H9 (cell line): ENCODE data around the gene EHMT2. TPM values are rescaled to one million over a fixed set of nuclear protein-coding genes. Genes with fewer than 3 reads are reported as not detected.

Experiments used
- DNase-seq: peaks from one replicate; pipeline ENCODE4 v3.0.0-alpha.2; 2017
- H2AFZ ChIP-seq: one replicate; pipeline ENCODE4 v1.6.1; 2013; ENCODE audit warnings: mild to moderate bottlenecking, low read length, control low read depth, moderate library complexity
- H2AK5ac ChIP-seq: 2 replicates; pipeline ENCODE4 v1.6.1; 2013; ENCODE audit warnings: low read length, control low read depth, mixed read lengths; ENCODE audit not compliant: insufficient read length
- H2BK120ac ChIP-seq: one replicate; pipeline ENCODE4 v1.6.1; 2013; ENCODE audit warnings: low read depth, mild to moderate bottlenecking, low read length, control low read depth, inconsistent platforms; ENCODE audit not compliant: poor library complexity, severe bottlenecking
- H2BK12ac ChIP-seq: 2 replicates; pipeline ENCODE4 v1.6.1; 2013; ENCODE audit warnings: low read length, control low read depth, mixed read lengths, low read depth; ENCODE audit not compliant: insufficient read length
- H2BK15ac ChIP-seq: 2 replicates; pipeline ENCODE4 v1.6.1; 2013; ENCODE audit warnings: low read depth, low read length, control low read depth
- H2BK20ac ChIP-seq: one replicate; pipeline ENCODE4 v1.6.1; 2013; ENCODE audit warnings: low read depth, mild to moderate bottlenecking, low read length, control low read depth, inconsistent platforms; ENCODE audit not compliant: poor library complexity, severe bottlenecking
- H2BK5ac ChIP-seq: 2 replicates; pipeline ENCODE4 v1.6.1; 2013; ENCODE audit warnings: low read length, control low read depth, mixed read lengths; ENCODE audit not compliant: insufficient read length
- H3K14ac ChIP-seq: 2 replicates; pipeline ENCODE4 v1.6.1; 2013; ENCODE audit warnings: low read length, control low read depth; ENCODE audit not compliant: insufficient read depth
- H3K18ac ChIP-seq: 2 replicates; pipeline ENCODE4 v1.6.1; 2013; ENCODE audit warnings: low read depth, mild to moderate bottlenecking, mixed read lengths, low read length, control low read depth; ENCODE audit not compliant: insufficient read length
- H3K23ac ChIP-seq: 2 replicates; pipeline ENCODE4 v1.6.1; 2013; ENCODE audit warnings: low read length, control low read depth, mixed read lengths, low read depth; ENCODE audit not compliant: insufficient read length
- H3K23me2 ChIP-seq: 2 replicates; pipeline ENCODE4 v1.6.1; 2013; ENCODE audit warnings: low read depth, mild to moderate bottlenecking, mixed read lengths, low read length, control low read depth; ENCODE audit not compliant: insufficient read length, poor library complexity, severe bottlenecking
- H3K27ac ChIP-seq: 2 replicates; pipeline ENCODE4 v1.5.1; 2013; ENCODE audit warnings: low read length, control low read depth, mixed read lengths, low read depth; ENCODE audit not compliant: insufficient read length
- H3K27me3 ChIP-seq: 2 replicates; pipeline ENCODE4 v1.6.1; 2013; ENCODE audit warnings: low read length, control low read depth, inconsistent platforms; ENCODE audit not compliant: insufficient read depth
- H3K4ac ChIP-seq: 2 replicates; pipeline ENCODE4 v1.6.1; 2013; ENCODE audit warnings: low read depth, mild to moderate bottlenecking, control low read depth, inconsistent platforms, low read length, moderate library complexity
- H3K4me1 ChIP-seq: 2 replicates; pipeline ENCODE4 v1.6.1; 2013; ENCODE audit warnings: low read length, control low read depth, inconsistent platforms; ENCODE audit not compliant: insufficient read depth
- H3K4me2 ChIP-seq: 2 replicates; pipeline ENCODE4 v1.6.1; 2013; ENCODE audit warnings: low read length, control low read depth, mixed read lengths; ENCODE audit not compliant: insufficient read length, insufficient read depth
- H3K56ac ChIP-seq: 2 replicates; pipeline ENCODE4 v1.6.1; 2013; ENCODE audit warnings: low read depth, mild to moderate bottlenecking, mixed read lengths, low read length, control low read depth; ENCODE audit not compliant: insufficient read length
- H3K79me1 ChIP-seq: 2 replicates; pipeline ENCODE4 v1.6.1; 2013; ENCODE audit warnings: low read depth, mild to moderate bottlenecking, moderate library complexity, low read length, control low read depth, inconsistent platforms; ENCODE audit not compliant: insufficient read depth, poor library complexity, severe bottlenecking
- H3K79me2 ChIP-seq: 2 replicates; pipeline ENCODE4 v1.6.1; 2013; ENCODE audit warnings: low read length, control low read depth, inconsistent platforms; ENCODE audit not compliant: insufficient read depth
- H3K9ac ChIP-seq: 2 replicates; pipeline ENCODE4 v1.6.1; 2013; ENCODE audit warnings: low read length, control low read depth, mixed read lengths; ENCODE audit not compliant: insufficient read length; ENCODE audit errors: extremely low read depth
- H3K9me3 ChIP-seq: one replicate; pipeline ENCODE4 v1.6.1; 2013; ENCODE audit warnings: low read depth, low read length, inconsistent platforms; ENCODE audit not compliant: control insufficient read depth
- H3T11ph ChIP-seq: one replicate; pipeline ENCODE4 v1.6.1; 2013; ENCODE audit warnings: mild to moderate bottlenecking, low read length, control low read depth, inconsistent platforms
- H4K20me1 ChIP-seq: one replicate; pipeline ENCODE4 v1.6.1; 2013; ENCODE audit not compliant: control insufficient read depth, insufficient read length, insufficient read depth
- H4K5ac ChIP-seq: 2 replicates; pipeline ENCODE4 v1.6.1; 2013; ENCODE audit warnings: low read depth, mild to moderate bottlenecking, mixed read lengths, low read length, control low read depth; ENCODE audit not compliant: insufficient read length
- H4K8ac ChIP-seq: replicated peaks from 2 replicates; pipeline ENCODE4 v1.6.1; 2013; ENCODE audit warnings: low read length, control low read depth, mixed read lengths, low read depth; ENCODE audit not compliant: insufficient read length
- H4K91ac ChIP-seq: 2 replicates; pipeline ENCODE4 v1.6.1; 2013; ENCODE audit warnings: low read depth, mild to moderate bottlenecking, moderate library complexity, mixed read lengths, low read length, control low read depth; ENCODE audit not compliant: insufficient read length
- H3K27ac Mint-ChIP-seq, 3 experiments: 2 replicates in 2 of 3; 3 replicates in 1 of 3; pipeline ENCODE4 v1.8.0; 2020 to 2021; ENCODE audit warnings: mixed read lengths in 3 of 3, mild to moderate bottlenecking in 1 of 3, moderate library complexity in 1 of 3
- H3K27me3 Mint-ChIP-seq: 2 replicates; pipeline ENCODE4 v1.8.0; 2021; ENCODE audit warnings: low read depth, mild to moderate bottlenecking, moderate library complexity, mixed read lengths
- H3K36me3 Mint-ChIP-seq, 3 experiments: 2 replicates in 2 of 3; 3 replicates in 1 of 3; pipeline ENCODE4 v1.8.0; 2020 to 2021; ENCODE audit warnings: low read depth in 3 of 3, mixed read lengths in 3 of 3; ENCODE audit not compliant: insufficient read depth in 1 of 3
- H3K4me1 Mint-ChIP-seq, 2 experiments: 2 replicates each; pipeline ENCODE4 v1.8.0; 2020; ENCODE audit warnings: mixed read lengths in 2 of 2
- H3K4me3 Mint-ChIP-seq, 2 experiments: 2 replicates in 1 of 2; 3 replicates in 1 of 2; pipeline ENCODE4 v1.8.0; 2020 to 2021; ENCODE audit warnings: mild to moderate bottlenecking in 2 of 2, mixed read lengths in 2 of 2, moderate library complexity in 1 of 2
- H3K9me3 Mint-ChIP-seq, 2 experiments: 2 replicates in 1 of 2; 3 replicates in 1 of 2; pipeline ENCODE4 v1.8.0; 2020; ENCODE audit warnings: mild to moderate bottlenecking in 2 of 2, mixed read lengths in 2 of 2, moderate library complexity in 1 of 2
- WGBS: extraction: QIAGEN DNeasy Blood & Tissue Kit; methylation state at CpG from one replicate; pipeline ENCODE4 v1.1.7; 2013; ENCODE audit warnings: missing lambda C conversion rate, low lambda C conversion rate, mixed read lengths; ENCODE audit not compliant: insufficient read length; ENCODE audit errors: extremely low coverage; 5-methylcytosine and 5-hydroxymethylcytosine counted together
- total RNA-seq: library from RNA; stranded (reverse); gene quantifications from 2 replicates; pipeline ENCODE4 v1.2.1, GENCODE V29; 2021
- TF ChIP-seq, protein P1 (sequence below): fragments of 200-600 bp; sonication (generic); conservative IDR thresholded peaks from 3 replicates; pipeline ENCODE4 v1.8.0; 2021; ENCODE audit warnings: antibody characterized with exemption, mild to moderate bottlenecking

Gene EHMT2
- total RNA-seq, 1 experiment from 2014 or later, result 124 TPM

DNA sequence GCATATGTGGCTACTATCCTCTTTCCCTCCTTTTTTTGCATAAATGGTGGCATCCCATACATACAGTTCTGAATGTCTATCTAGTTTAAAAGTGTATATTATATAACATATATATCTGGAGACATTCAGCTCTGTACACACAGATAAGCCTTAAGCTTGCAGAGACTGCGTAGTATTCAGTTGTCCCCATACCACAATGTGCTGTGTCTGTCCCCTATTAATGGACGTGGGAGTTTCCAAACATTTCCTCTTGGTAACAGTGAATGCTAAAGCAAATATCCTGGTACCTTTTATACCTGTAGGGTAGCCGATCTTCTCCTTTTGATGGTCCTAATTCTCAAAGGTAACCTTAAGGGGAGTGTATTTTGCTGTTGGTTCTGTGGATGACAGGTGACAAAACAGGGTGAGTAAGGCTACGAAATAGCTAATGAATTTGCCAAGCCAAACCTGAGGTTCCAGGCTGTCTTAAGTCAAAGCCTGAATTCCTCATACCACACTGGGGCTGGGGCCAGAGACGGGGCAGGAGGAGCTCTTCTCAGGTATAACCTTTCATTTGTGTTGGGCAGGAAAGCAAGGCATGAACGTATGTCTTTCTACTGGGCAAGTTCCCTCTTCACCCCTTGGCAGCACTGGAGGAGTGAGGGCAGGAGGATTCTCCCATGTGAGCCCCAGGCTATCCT lies 22.3 kb upstream of the EHMT2 start:
- H3K4me2 ChIP-seq, result no peak overlapping the region
- H3K23me2 ChIP-seq, result no peaks in the 10 kb centered on the region
- no peaks in the 10 kb centered on the region for H3K27me3 Mint-ChIP-seq
- H2BK5ac ChIP-seq, result no peak overlapping the region
- H3K4me1 ChIP-seq, result no peaks in the 10 kb centered on the region
- no peak overlapping the region for H3K4me3 Mint-ChIP-seq
- 0 out of 4 replicates have a peak, but pooled peaks cover 0 to 2% of the 10 kb centered on the region in 2 experiments for H3K4me1 Mint-ChIP-seq
- no peak overlapping the region for H4K8ac ChIP-seq
- no peaks in the 10 kb centered on the region for H4K20me1 ChIP-seq
- H3K18ac ChIP-seq, result no peak overlapping the region
- no peak overlapping the region for H2BK20ac ChIP-seq
- H2AK5ac ChIP-seq, result no peak overlapping the region
- H2BK15ac ChIP-seq, result no peak overlapping the region
- H2BK120ac ChIP-seq, result no peak overlapping the region
- H3K56ac ChIP-seq, result no peak overlapping the region
- no peaks in the 10 kb centered on the region for H3K9me3 Mint-ChIP-seq
- no peaks in the 10 kb centered on the region for H3K9me3 ChIP-seq
- no peak overlapping the region for H2BK12ac ChIP-seq
- H3K4ac ChIP-seq, result no peak overlapping the region
- no peak overlapping the region for H3K27ac ChIP-seq
- H3K27ac Mint-ChIP-seq, result no peak overlapping the region
- TF ChIP-seq, protein P1, sequence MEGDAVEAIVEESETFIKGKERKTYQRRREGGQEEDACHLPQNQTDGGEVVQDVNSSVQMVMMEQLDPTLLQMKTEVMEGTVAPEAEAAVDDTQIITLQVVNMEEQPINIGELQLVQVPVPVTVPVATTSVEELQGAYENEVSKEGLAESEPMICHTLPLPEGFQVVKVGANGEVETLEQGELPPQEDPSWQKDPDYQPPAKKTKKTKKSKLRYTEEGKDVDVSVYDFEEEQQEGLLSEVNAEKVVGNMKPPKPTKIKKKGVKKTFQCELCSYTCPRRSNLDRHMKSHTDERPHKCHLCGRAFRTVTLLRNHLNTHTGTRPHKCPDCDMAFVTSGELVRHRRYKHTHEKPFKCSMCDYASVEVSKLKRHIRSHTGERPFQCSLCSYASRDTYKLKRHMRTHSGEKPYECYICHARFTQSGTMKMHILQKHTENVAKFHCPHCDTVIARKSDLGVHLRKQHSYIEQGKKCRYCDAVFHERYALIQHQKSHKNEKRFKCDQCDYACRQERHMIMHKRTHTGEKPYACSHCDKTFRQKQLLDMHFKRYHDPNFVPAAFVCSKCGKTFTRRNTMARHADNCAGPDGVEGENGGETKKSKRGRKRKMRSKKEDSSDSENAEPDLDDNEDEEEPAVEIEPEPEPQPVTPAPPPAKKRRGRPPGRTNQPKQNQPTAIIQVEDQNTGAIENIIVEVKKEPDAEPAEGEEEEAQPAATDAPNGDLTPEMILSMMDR, result no peak
- no peak overlapping the region; the same call in 1 of the 2 replicates for H3K14ac ChIP-seq
- no peak overlapping the region for H3T11ph ChIP-seq
- no peak overlapping the region for H2AFZ ChIP-seq
- no peak for DNase-seq
- no peak overlapping the region for H4K5ac ChIP-seq
- WGBS, result no CpG with 5 or more reads among the region's 6 CpGs
- H3K9ac ChIP-seq, result no peak overlapping the region
- H3K23ac ChIP-seq, result no peak overlapping the region
- no peaks in the 10 kb centered on the region for H3K36me3 Mint-ChIP-seq
- no peaks in the 10 kb centered on the region for H3K79me1 ChIP-seq
- no peaks in the 10 kb centered on the region for H3K27me3 ChIP-seq
- H4K91ac ChIP-seq, result no peak overlapping the region
- no peaks in the 10 kb centered on the region for H3K79me2 ChIP-seq
